ENCODE measurements around the gene SIK2. TPM values are rescaled to one million over a fixed set of nuclear protein-coding genes. Genes with fewer than 3 reads are reported as not detected.

The SIK2 gene
- polyA plus RNA-seq, 1 donor from 2014 or later = 9.0 TPM

DNA sequence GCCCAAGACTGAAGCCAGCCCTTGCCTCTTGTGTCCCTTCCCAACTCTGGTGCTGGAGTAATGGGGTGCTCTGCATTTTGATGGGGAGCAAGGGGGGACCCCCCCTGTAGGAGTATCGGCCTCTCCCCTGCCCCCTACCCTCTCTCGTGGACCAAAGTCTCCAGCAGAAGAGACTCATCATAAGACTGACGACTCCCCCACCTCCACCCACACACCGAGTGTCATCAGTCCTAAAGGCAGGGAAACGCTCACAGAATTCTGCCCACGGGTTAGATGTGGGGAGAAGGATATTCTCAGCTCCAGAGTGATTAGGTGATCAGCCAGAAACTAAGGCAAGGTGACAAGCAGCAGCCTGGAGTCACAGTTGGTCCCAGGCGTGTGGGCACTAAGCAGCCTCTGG lies 125.2 kb downstream of the SIK2 start:
- Histone ChIP-seq H3K4me3 (ENCODE audit: low read length) (no peak overlapping the region), H2AFZ (ENCODE audit: low read depth, low read length) (no peak overlapping the region), H3K9ac (ENCODE audit: low read length) (no peak overlapping the region), H3F3A (ENCODE audit: insufficient read depth, low read length, poor library complexity, severe bottlenecking) (no peaks in the 10 kb centered on the region), H3K27me3 (ENCODE audit: insufficient read depth, low read depth, low read length) (no peaks in the 10 kb centered on the region), H3K4me2 (ENCODE audit: low read length) (no peak overlapping the region), H4K20me1 (ENCODE audit: insufficient read depth) (no peaks in the 10 kb centered on the region), H3K9me3 (ENCODE audit: low read length) (no peaks in the 10 kb centered on the region), H3K36me3 (ENCODE audit: insufficient read depth, low read length) (peaks cover 3% of the 10 kb centered on the region), H3K27ac (ENCODE audit: low read length) (no peak overlapping the region), H3K9me2 (ENCODE audit: insufficient read depth, low read length) (no peaks in the 10 kb centered on the region), H3K79me2 (replicated peaks; ENCODE audit: insufficient read depth, low read length) (no peaks in the 10 kb centered on the region)
- TF ChIP-seq REST (IDR thresholded peaks at IDR 0.05; ENCODE audit: borderline replicate concordance) = no peak
- no peak for TF ChIP-seq RAD21 (conservative IDR thresholded peaks at IDR 0.05)
- no peak for TF ChIP-seq EZH2 (IDR thresholded peaks at IDR 0.05; ENCODE audit: borderline replicate concordance, insufficient read depth, low read length, poor library complexity, severe bottlenecking)
- TF ChIP-seq SMC3 (conservative IDR thresholded peaks at IDR 0.05; ENCODE audit: poor library complexity) = no peak
- TF ChIP-seq EP300 (conservative IDR thresholded peaks at IDR 0.05; ENCODE audit: poor library complexity, severe bottlenecking) = no peak
- no peak for TF ChIP-seq MXI1 (conservative IDR thresholded peaks at IDR 0.05; ENCODE audit: poor library complexity, severe bottlenecking)
- TF ChIP-seq, protein P1, sequence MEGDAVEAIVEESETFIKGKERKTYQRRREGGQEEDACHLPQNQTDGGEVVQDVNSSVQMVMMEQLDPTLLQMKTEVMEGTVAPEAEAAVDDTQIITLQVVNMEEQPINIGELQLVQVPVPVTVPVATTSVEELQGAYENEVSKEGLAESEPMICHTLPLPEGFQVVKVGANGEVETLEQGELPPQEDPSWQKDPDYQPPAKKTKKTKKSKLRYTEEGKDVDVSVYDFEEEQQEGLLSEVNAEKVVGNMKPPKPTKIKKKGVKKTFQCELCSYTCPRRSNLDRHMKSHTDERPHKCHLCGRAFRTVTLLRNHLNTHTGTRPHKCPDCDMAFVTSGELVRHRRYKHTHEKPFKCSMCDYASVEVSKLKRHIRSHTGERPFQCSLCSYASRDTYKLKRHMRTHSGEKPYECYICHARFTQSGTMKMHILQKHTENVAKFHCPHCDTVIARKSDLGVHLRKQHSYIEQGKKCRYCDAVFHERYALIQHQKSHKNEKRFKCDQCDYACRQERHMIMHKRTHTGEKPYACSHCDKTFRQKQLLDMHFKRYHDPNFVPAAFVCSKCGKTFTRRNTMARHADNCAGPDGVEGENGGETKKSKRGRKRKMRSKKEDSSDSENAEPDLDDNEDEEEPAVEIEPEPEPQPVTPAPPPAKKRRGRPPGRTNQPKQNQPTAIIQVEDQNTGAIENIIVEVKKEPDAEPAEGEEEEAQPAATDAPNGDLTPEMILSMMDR (IDR thresholded peaks at IDR 0.05; ENCODE audit: poor library complexity, severe bottlenecking) = no peak
- no peak for TF ChIP-seq POLR2AphosphoS5 (IDR thresholded peaks at IDR 0.05)
- no peak for TF ChIP-seq TAF1 (IDR thresholded peaks at IDR 0.05; ENCODE audit: low read depth)

DNA sequence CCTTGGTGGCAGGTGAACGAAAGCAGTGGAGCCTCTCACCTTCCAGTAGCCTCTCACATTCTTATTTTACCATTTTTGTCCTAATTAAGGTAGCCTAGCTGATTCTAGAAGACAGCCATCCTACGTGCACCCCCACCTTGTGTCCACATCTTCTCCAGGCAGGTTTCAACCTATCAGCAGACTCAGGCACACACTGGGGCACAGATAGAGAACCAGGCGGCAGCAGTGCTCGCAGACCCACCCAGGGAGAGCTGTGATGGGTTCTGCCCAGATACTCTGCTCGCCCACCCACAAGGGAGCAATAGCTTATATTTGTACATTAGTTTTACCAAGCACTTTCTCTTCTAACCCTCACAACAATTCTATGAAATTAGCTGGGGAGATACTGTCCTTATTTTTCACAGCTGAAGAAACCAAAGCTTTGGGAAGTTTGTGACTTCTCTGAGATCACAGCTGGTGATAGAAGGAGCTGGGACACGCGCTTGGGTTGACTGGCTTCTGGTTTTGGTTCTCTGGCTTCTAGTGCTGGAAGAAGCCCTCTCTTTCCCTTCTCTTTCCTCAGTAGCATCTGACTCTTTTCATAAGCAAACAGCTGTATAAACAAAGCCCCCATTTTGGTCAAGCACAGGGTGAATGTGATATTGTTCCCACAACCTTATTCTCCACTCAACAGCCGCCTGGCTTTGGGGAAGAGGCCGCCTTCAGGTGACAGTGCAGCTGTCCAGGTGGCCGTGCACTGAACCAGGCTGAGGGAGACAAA lies 127.0 kb downstream of the SIK2 start:
- no peak overlapping the region for H2AFZ ChIP-seq (ENCODE audit: low read depth, low read length)
- H3K9me3 ChIP-seq (ENCODE audit: low read length) = no peaks in the 10 kb centered on the region
- TF ChIP-seq EZH2 (IDR thresholded peaks at IDR 0.05; ENCODE audit: borderline replicate concordance, insufficient read depth, low read length, poor library complexity, severe bottlenecking) (no peak), EP300 (conservative IDR thresholded peaks at IDR 0.05; ENCODE audit: poor library complexity, severe bottlenecking) (no peak), TAF1 (IDR thresholded peaks at IDR 0.05; ENCODE audit: low read depth) (no peak), REST (IDR thresholded peaks at IDR 0.05; ENCODE audit: borderline replicate concordance) (no peak), MXI1 (conservative IDR thresholded peaks at IDR 0.05; ENCODE audit: poor library complexity, severe bottlenecking) (no peak)
- TF ChIP-seq, protein P1 (IDR thresholded peaks at IDR 0.05; ENCODE audit: poor library complexity, severe bottlenecking) = no peak
- no peak overlapping the region for H3K9ac ChIP-seq (ENCODE audit: low read length)
- no peak overlapping the region for H3K4me3 ChIP-seq (ENCODE audit: low read length)
- H3F3A ChIP-seq (ENCODE audit: insufficient read depth, low read length, poor library complexity, severe bottlenecking) = no peaks in the 10 kb centered on the region
- H3K79me2 ChIP-seq (replicated peaks; ENCODE audit: insufficient read depth, low read length) = no peaks in the 10 kb centered on the region
- H3K36me3 ChIP-seq (ENCODE audit: insufficient read depth, low read length) = no peaks in the 10 kb centered on the region
- no peaks in the 10 kb centered on the region for H3K9me2 ChIP-seq (ENCODE audit: insufficient read depth, low read length)
- H3K27ac ChIP-seq (ENCODE audit: low read length) = no peak overlapping the region
- H3K27me3 ChIP-seq (ENCODE audit: insufficient read depth, low read depth, low read length) = no peaks in the 10 kb centered on the region
- H4K20me1 ChIP-seq (ENCODE audit: insufficient read depth) = no peaks in the 10 kb centered on the region
- no peak overlapping the region for H3K4me2 ChIP-seq (ENCODE audit: low read length)

Data from neural cell (in vitro differentiated cells).